ENCODE measurements around the gene COQ9. TPM values are rescaled to one million over a fixed set of nuclear protein-coding genes. Genes with fewer than 3 reads are reported as not detected.

COQ9 gene
- total and polyA plus RNA-seq, 11 donors: 126 to 436 (median 191) TPM

GRCh38 chr16:57474671-57475661, 27.7 kb downstream of the COQ9 start:
- WGBS, 4 donors: 87 to 92% (median 88%) methylated on average over 30 of the region's 30 CpGs
- peaks cover 0 to 6% (median 0%) of the 10 kb centered on the region in 9 donors for H3K27me3 ChIP-seq
- peaks cover 0 to 56% (median 48%) of the 10 kb centered on the region in 9 donors for H3K36me3 ChIP-seq
- DNase-seq (no peak), ATAC-seq (no peak)
- intact Hi-C loops (cut with DNase I): loop anchor here in 8 of 10 donors (5.0 kb wide), 2 partner anchors 37 to 42 kb away; no protein-coding TSS in a partner anchor
- no peak overlapping the region for H3K4me3 ChIP-seq
- H3K27ac ChIP-seq: no peak overlapping the region
- TF ChIP-seq POLR2A (IDR thresholded peaks at IDR 0.05): no peak
- no peak for TF ChIP-seq CTCF (IDR thresholded peaks at IDR 0.05)
- peaks cover 2 to 64% (median 38%) of the 10 kb centered on the region in 12 donors for H3K4me1 ChIP-seq
- H3K9me3 ChIP-seq: no peaks in the 10 kb centered on the region

GRCh38 chr16:57475711-57476339, 28.5 kb downstream of the COQ9 start:
- WGBS, 4 donors: 12 to 28% (median 23%) methylated on average over 7 to 12 of the region's 12 CpGs
- TF ChIP-seq CTCF (IDR thresholded peaks at IDR 0.05): peak; percentile 18 to 65 (median 54)
- TF ChIP-seq POLR2A (IDR thresholded peaks at IDR 0.05): no peak
- Histone ChIP-seq H3K36me3 (peaks cover 0 to 47% (median 40%) of the 10 kb centered on the region in 9 donors), H3K27ac (peak overlapping the region in 1 of 12 donors; percentile 5), H3K4me3 (no peak overlapping the region), H3K9me3 (no peaks in the 10 kb centered on the region), H3K4me1 (peaks cover 5 to 64% (median 40%) of the 10 kb centered on the region in 12 donors), H3K27me3 (peaks cover 0 to 6% (median 0%) of the 10 kb centered on the region in 9 donors)
- DNase-seq: no peak
- intact Hi-C loops (cut with DNase I): loop anchor here in 7 of 10 donors (5.0 kb wide), 2 partner anchors 36 to 41 kb away; no protein-coding TSS in a partner anchor
- peak in 3 of 4 donors; percentile 32 to 66 (median 46) for ATAC-seq

- Histone ChIP-seq H3K36me3 (peaks cover 0 to 39% (median 30%) of the 10 kb centered on the region in 9 donors), H3K27me3 (peaks cover 0 to 6% (median 0%) of the 10 kb centered on the region in 9 donors), H3K4me3 (no peak overlapping the region), H3K27ac (no peak overlapping the region), H3K4me1 (peaks cover 3 to 57% (median 35%) of the 10 kb centered on the region in 12 donors), H3K9me3 (no peaks in the 10 kb centered on the region)
- TF ChIP-seq POLR2A (IDR thresholded peaks at IDR 0.05) (no peak), CTCF (IDR thresholded peaks at IDR 0.05) (no peak)
- DNase-seq: no peak
- intact Hi-C loops (cut with DNase I): loop anchor here in 7 of 10 donors (5.0 kb wide), 2 partner anchors 36 to 41 kb away; no protein-coding TSS in a partner anchor
- no peak for ATAC-seq
- 77 to 93% (median 91%) methylated on average over 6 of the region's 6 CpGs for WGBS, 4 donors
Observed at GRCh38 chr16:57476546-57477410, 29.5 kb downstream of the COQ9 start.

All from heart left ventricle (tissue), 16 donors.